Measurements from ENCODE around the gene LRTM2.

Gene LRTM2

GRCh38 chr12:1790444-1790843 is 29.9 kb upstream of the LRTM2 start:
- Histone ChIP-seq H3K27ac (ENCODE audit: poor library complexity, severe bottlenecking) (no peak overlapping the region), H3K4me1 (ENCODE audit: insufficient read depth, poor library complexity, severe bottlenecking) (no peaks in the 10 kb centered on the region), H3K36me3 (ENCODE audit: low read depth) (peaks cover 22% of the 10 kb centered on the region), H3K4me3 (ENCODE audit: severe bottlenecking) (no peak overlapping the region), H3K9me3 (ENCODE audit: severe bottlenecking) (no peaks in the 10 kb centered on the region), H3K27me3 (ENCODE audit: insufficient read depth, poor library complexity, severe bottlenecking) (no peaks in the 10 kb centered on the region)
- TF ChIP-seq CTCF (IDR thresholded peaks at IDR 0.05; ENCODE audit: poor library complexity, severe bottlenecking): no peak
- ATAC-seq (ENCODE audit: low read depth): no peak
- no peak for DNase-seq (ENCODE audit: low spot score)

GRCh38 chr12:1791104-1791841 is 29.1 kb upstream of the LRTM2 start:
- no peaks in the 10 kb centered on the region for H3K9me3 ChIP-seq (ENCODE audit: severe bottlenecking)
- no peak for DNase-seq (ENCODE audit: low spot score)
- no peaks in the 10 kb centered on the region for H3K27me3 ChIP-seq (ENCODE audit: insufficient read depth, poor library complexity, severe bottlenecking)
- no peak overlapping the region for H3K4me3 ChIP-seq (ENCODE audit: severe bottlenecking)
- peak; percentile 93 for TF ChIP-seq CTCF (IDR thresholded peaks at IDR 0.05; ENCODE audit: poor library complexity, severe bottlenecking)
- H3K27ac ChIP-seq (ENCODE audit: poor library complexity, severe bottlenecking): no peak overlapping the region
- H3K4me1 ChIP-seq (ENCODE audit: insufficient read depth, poor library complexity, severe bottlenecking): no peaks in the 10 kb centered on the region
- H3K36me3 ChIP-seq (ENCODE audit: low read depth): peaks cover 13% of the 10 kb centered on the region
- peak; percentile 19; the same call in 2 of the 3 replicates for ATAC-seq (ENCODE audit: low read depth)

- no peak for ATAC-seq (ENCODE audit: low read depth)
- Histone ChIP-seq H3K27me3 (ENCODE audit: insufficient read depth, poor library complexity, severe bottlenecking) (no peaks in the 10 kb centered on the region), H3K4me3 (ENCODE audit: severe bottlenecking) (no peak overlapping the region), H3K4me1 (ENCODE audit: insufficient read depth, poor library complexity, severe bottlenecking) (no peaks in the 10 kb centered on the region), H3K36me3 (ENCODE audit: low read depth) (peaks cover 2% of the 10 kb centered on the region), H3K27ac (ENCODE audit: poor library complexity, severe bottlenecking) (no peak overlapping the region), H3K9me3 (ENCODE audit: severe bottlenecking) (no peaks in the 10 kb centered on the region)
- TF ChIP-seq CTCF (IDR thresholded peaks at IDR 0.05; ENCODE audit: poor library complexity, severe bottlenecking): no peak
- DNase-seq (ENCODE audit: low spot score): no peak
Measured at GRCh38 chr12:1792406-1792805, 28.0 kb upstream of the LRTM2 start.

GRCh38 chr12:1793426-1794210 is 26.7 kb upstream of the LRTM2 start:
- DNase-seq (ENCODE audit: low spot score) (peak; percentile 67), ATAC-seq (ENCODE audit: low read depth) (no peak)
- Histone ChIP-seq H3K36me3 (ENCODE audit: low read depth) (no peaks in the 10 kb centered on the region), H3K4me1 (ENCODE audit: insufficient read depth, poor library complexity, severe bottlenecking) (no peaks in the 10 kb centered on the region), H3K27ac (ENCODE audit: poor library complexity, severe bottlenecking) (no peak overlapping the region), H3K4me3 (ENCODE audit: severe bottlenecking) (no peak overlapping the region), H3K27me3 (ENCODE audit: insufficient read depth, poor library complexity, severe bottlenecking) (no peaks in the 10 kb centered on the region), H3K9me3 (ENCODE audit: severe bottlenecking) (no peaks in the 10 kb centered on the region)
- TF ChIP-seq CTCF (IDR thresholded peaks at IDR 0.05; ENCODE audit: poor library complexity, severe bottlenecking): no peak

Measured in RWPE2 (cell line).